Smooth muscle cell (in vitro differentiated cells): ENCODE measurements around the gene ALMS1. TPM values are rescaled to one million over a fixed set of nuclear protein-coding genes. Genes with fewer than 3 reads are reported as not detected.
"Not testable (repeated sequence)": the region's sequence is repeated elsewhere in the genome, so short reads cannot be mapped to it uniquely, and the experiment has no call there.

Source experiments
- DNase-seq: peaks from one replicate; lab custom pipeline; 2025; ENCODE audit not compliant: unreplicated experiment; lab: John Stamatoyannopoulos, UW
- H2AFZ ChIP-seq: fragments of 200-600 bp; sonication (generic); 2 replicates; pipeline ENCODE4 v1.6.0; 2016; ENCODE audit warnings: antibody characterized with exemption, low read depth, mild to moderate bottlenecking
- H3F3A ChIP-seq: fragments of 200-600 bp; sonication (generic); 2 replicates; pipeline ENCODE4 v1.6.0; 2017; ENCODE audit warnings: antibody characterized with exemption, low read depth
- H3K27ac ChIP-seq: fragments of 200-600 bp; sonication (generic); 2 replicates; pipeline ENCODE4 v1.5.1; 2016; ENCODE audit warnings: low read depth, mild to moderate bottlenecking
- H3K27me3 ChIP-seq: fragments of 200-600 bp; sonication (generic); 2 replicates; pipeline ENCODE4 v1.6.1; 2016; ENCODE audit warnings: low read depth, mild to moderate bottlenecking
- H3K36me3 ChIP-seq: fragments of 200-600 bp; sonication (generic); 2 replicates; pipeline ENCODE4 v1.5.1; 2016; ENCODE audit warnings: low read depth
- H3K4me1 ChIP-seq: fragments of 200-600 bp; sonication (generic); 2 replicates; pipeline ENCODE4 v1.5.1; 2016; ENCODE audit warnings: low read depth
- H3K4me2 ChIP-seq: fragments of 200-600 bp; sonication (generic); 2 replicates; pipeline ENCODE4 v1.6.0; 2016; ENCODE audit warnings: mild to moderate bottlenecking
- H3K4me3 ChIP-seq: fragments of 200-600 bp; sonication (generic); 2 replicates; pipeline ENCODE4 v1.5.1; 2016; ENCODE audit warnings: mild to moderate bottlenecking
- H3K79me2 ChIP-seq: fragments of 200-600 bp; sonication (generic); 2 replicates; pipeline ENCODE4 v1.6.0; 2016; ENCODE audit warnings: low read depth, mild to moderate bottlenecking
- H3K9ac ChIP-seq: fragments of 200-600 bp; sonication (generic); 2 replicates; pipeline ENCODE4 v1.6.0; 2016; ENCODE audit warnings: low read depth
- H3K9me3 ChIP-seq: fragments of 200-600 bp; sonication (generic); replicated peaks from 2 replicates; pipeline ENCODE4 v1.5.1; 2016; ENCODE audit warnings: low read depth
- H4K20me1 ChIP-seq: fragments of 200-600 bp; sonication (generic); 2 replicates; pipeline ENCODE4 v1.6.0; 2016; ENCODE audit warnings: low read depth
- CTCF ChIP-seq: fragments of 200-600 bp; sonication (generic); IDR thresholded peaks from 2 replicates; pipeline ENCODE4 v1.5.1; 2017; ENCODE audit warnings: borderline replicate concordance, mild to moderate bottlenecking, antibody characterized with exemption; ENCODE audit not compliant: insufficient read depth, poor library complexity, severe bottlenecking
- WGBS: methylation state at CpG from one replicate; pipeline ENCODE4 v1.1.7; 2016; ENCODE audit warnings: low lambda C conversion rate; 5-methylcytosine and 5-hydroxymethylcytosine counted together
- polyA plus RNA-seq: library from polyadenylated mRNA; unstranded; fragments of >200 nt; fragmentation: Nextera tagmentation; extraction: Ambion mirVana; gene quantifications from 2 replicates; pipeline ENCODE4 v1.2.1, GENCODE V29; 2016
- total RNA-seq: library from RNA; depleted of rRNA; stranded (reverse); fragments of >200 nt; gene quantifications from 2 replicates; pipeline ENCODE4 v1.2.3, GENCODE V29; 2014

The ALMS1 gene
- total and polyA plus RNA-seq, 2 experiments from 2014 or later = 2.3 to 19.6 TPM

- peaks cover 22% of the 10 kb centered on the region for H3K9me3 ChIP-seq
- H3K4me2 ChIP-seq = no peak overlapping the region
- DNase-seq = no peak
- H3K27me3 ChIP-seq = no peaks in the 10 kb centered on the region
- 91% methylated on average over 1 of the region's 1 CpG for WGBS
- peaks cover 15% of the 10 kb centered on the region for H3K36me3 ChIP-seq
- no peaks in the 10 kb centered on the region for H3F3A ChIP-seq
- TF ChIP-seq CTCF = no peak
- H3K79me2 ChIP-seq = no peaks in the 10 kb centered on the region
- H2AFZ ChIP-seq = no peak overlapping the region
- H3K4me3 ChIP-seq = no peak overlapping the region
- H3K27ac ChIP-seq = no peak overlapping the region
- H3K4me1 ChIP-seq = no peaks in the 10 kb centered on the region
- H3K9ac ChIP-seq = no peak overlapping the region
- H4K20me1 ChIP-seq = no peaks in the 10 kb centered on the region
Measured at GRCh38 chr2:73532381-73532780, 146.7 kb downstream of the ALMS1 start.

- Histone ChIP-seq H3F3A (no peaks in the 10 kb centered on the region), H2AFZ (no peak overlapping the region), H3K4me3 (no peak overlapping the region), H4K20me1 (no peaks in the 10 kb centered on the region), H3K9ac (no peak overlapping the region), H3K27ac (no peak overlapping the region), H3K9me3 (peaks cover 10% of the 10 kb centered on the region), H3K27me3 (no peaks in the 10 kb centered on the region), H3K4me1 (no peaks in the 10 kb centered on the region), H3K4me2 (no peak overlapping the region), H3K79me2 (no peaks in the 10 kb centered on the region), H3K36me3 (peaks cover 14% of the 10 kb centered on the region)
- 96% methylated on average over 6 of the region's 6 CpGs for WGBS
- no peak for TF ChIP-seq CTCF
- no peak for DNase-seq
Measured at GRCh38 chr2:73536133-73536840, 150.7 kb downstream of the ALMS1 start.

- not testable (repeated sequence) for H3K27me3 ChIP-seq, H3K4me1 ChIP-seq, H3K9ac ChIP-seq, H4K20me1 ChIP-seq, DNase-seq, H2AFZ ChIP-seq, H3K27ac ChIP-seq, H3F3A ChIP-seq, H3K4me3 ChIP-seq, H3K36me3 ChIP-seq, H3K9me3 ChIP-seq, H3K79me2 ChIP-seq, H3K4me2 ChIP-seq
- WGBS = 87% methylated on average over 5 of the region's 5 CpGs
Measured at GRCh38 chr2:73560875-73561274, 175.2 kb downstream of the ALMS1 start.

- Histone ChIP-seq H2AFZ (no peak overlapping the region), H3K79me2 (no peaks in the 10 kb centered on the region), H4K20me1 (no peaks in the 10 kb centered on the region), H3K9ac (no peak overlapping the region), H3K9me3 (no peaks in the 10 kb centered on the region), H3F3A (no peaks in the 10 kb centered on the region), H3K4me1 (no peaks in the 10 kb centered on the region), H3K4me3 (no peak overlapping the region), H3K27me3 (no peaks in the 10 kb centered on the region), H3K4me2 (no peak overlapping the region), H3K27ac (no peak overlapping the region), H3K36me3 (no peaks in the 10 kb centered on the region)
- no peak for TF ChIP-seq CTCF
- DNase-seq = no peak
Measured at GRCh38 chr2:73561422-73561821, 175.8 kb downstream of the ALMS1 start.
